ENCODE measurements around the gene INPP5D.

- TF ChIP-seq CTCF (IDR thresholded peaks at IDR 0.05): no peak
- TF ChIP-seq POLR2A (IDR thresholded peaks at IDR 0.05): no peak
Measured at GRCh38 chr2:233062946-233063268, 2.8 kb downstream of the INPP5D start.
